Psoas muscle (tissue), 8 donors: ENCODE measurements around the gene TMIGD3. TPM values are rescaled to one million over a fixed set of nuclear protein-coding genes. Genes with fewer than 3 reads are reported as not detected.

Source experiments
- ATAC-seq, 4 donors: fragments of 200-7000 bp; cut with Tn5 transposase; one replicate each; pipeline ENCODE4 v1.9.1; 2020; ENCODE audit warnings: moderate library complexity in 3 of 4, mild to moderate bottlenecking in 2 of 4
- DNase-seq, 2 donors: peaks; one replicate each; pipeline ENCODE4 v3.0.0-alpha.2; 2020
- H3K27ac ChIP-seq: fragments of 200-600 bp; one replicate; pipeline ENCODE4 v1.8.0; 2022
- H3K27me3 ChIP-seq, 3 donors: fragments of 200-600 bp in 1 of 3; one replicate each; pipeline versions ENCODE4 v1.6.1 to v1.8.0; 2013 to 2022; ENCODE audit warnings: low read length in 2 of 3, mild to moderate bottlenecking in 2 of 3, moderate library complexity in 1 of 3; ENCODE audit not compliant: insufficient read depth in 3 of 3
- H3K36me3 ChIP-seq, 2 donors: fragments of 200-600 bp in 1 of 2; one replicate each; pipeline versions ENCODE4 v1.6.1 to v1.8.0; 2013 to 2022; ENCODE audit warnings: low read depth in 1 of 2, mild to moderate bottlenecking in 1 of 2, moderate library complexity in 1 of 2; ENCODE audit not compliant: insufficient read depth in 1 of 2
- H3K4me1 ChIP-seq: fragments of 200-600 bp; one replicate; pipeline ENCODE4 v1.8.0; 2022
- H3K4me3 ChIP-seq: fragments of 200-600 bp; one replicate; pipeline ENCODE4 v1.8.0; 2022; ENCODE audit warnings: mild to moderate bottlenecking
- H3K9me3 ChIP-seq: fragments of 200-600 bp; one replicate; pipeline ENCODE4 v1.8.0; 2022
- WGBS, 3 donors: extraction: QIAGEN DNeasy Blood & Tissue Kit; methylation state at CpG; one replicate each; pipeline versions ENCODE4 v1.1.6 to v1.1.7; 2013; 5-methylcytosine and 5-hydroxymethylcytosine counted together
- intact Hi-C, 2 donors: fragments of 100-400 bp; cut with DNase I; formaldehyde crosslinking; loops; one replicate each; pipeline versions ENCODE4 v1.11.0 to v1.14.2; 2022
- polyA plus RNA-seq, 3 donors: library from polyadenylated mRNA; stranded (reverse); fragments of 200-250 nt; gene quantifications; one replicate each; pipeline ENCODE4 v1.2.3, GENCODE V29; 2013
- total RNA-seq, 4 donors: library from RNA; stranded (reverse); fragmentation: NEBNext Ultra II Directional in 2 of 4; extraction: Animal tissue kit (Norgen Biotek cat#: 25700) in 2 of 4; gene quantifications; one replicate each; pipeline versions ENCODE4 v1.2.1 to v1.2.4, GENCODE V29; 2021 to 2023
- TF ChIP-seq, protein P1 (sequence below): fragments of 200-600 bp; IDR thresholded peaks from one replicate; pipeline ENCODE4 v1.8.0; 2022; ENCODE audit warnings: antibody characterized with exemption
- donor health status: healthy with polysubstance abuse.
- donor health status: DM: no; HTN: no; CAD: no; lungs with moderate emphysema.
- donor health status: Bipolar disorder and iron deficiency.
- donor health status: healthy.
- donor health status: DM: yes; HTN: yes; CAD: no.
- donor health status: DM: no; HTN: no; CAD: no.
- donor health status: DM: no; HTN: no; CAD: no.
- donor health status: DM: yes; HTN: yes; CAD: no.

Gene TMIGD3
- total and polyA plus RNA-seq, 7 donors, result 0.34 to 1.1 (median 0.61) TPM

DNA sequence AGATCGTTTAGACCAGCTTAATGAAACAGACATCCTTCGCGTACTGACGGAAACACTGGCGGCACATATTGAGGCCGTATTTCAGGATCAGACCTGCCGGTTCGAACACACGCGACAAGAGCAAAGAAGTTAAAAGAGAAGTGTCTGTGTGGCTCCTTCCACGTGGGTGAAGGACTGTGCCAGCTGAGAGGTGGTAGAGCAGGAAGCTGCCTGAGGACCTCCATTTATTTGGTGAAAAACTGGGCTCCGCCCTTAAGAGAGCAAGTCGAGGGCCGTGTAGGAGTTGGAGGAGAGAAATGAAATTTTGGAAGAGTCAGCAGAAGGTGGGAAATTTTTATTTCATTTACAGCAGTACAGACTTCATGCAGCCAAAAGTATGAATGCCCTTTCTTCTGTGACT, 38.8 kb upstream of the TMIGD3 start:
- intact Hi-C loops, result no loop called here
- ATAC-seq, result no peak
- Histone ChIP-seq H3K36me3 (no peaks in the 10 kb centered on the region), H3K27me3 (peaks cover 0 to 3% (median 3%) of the 10 kb centered on the region in 3 donors), H3K4me1 (no peaks in the 10 kb centered on the region), H3K27ac (no peak overlapping the region), H3K9me3 (no peaks in the 10 kb centered on the region), H3K4me3 (no peak overlapping the region)
- no peak for DNase-seq
- 74 to 76% (median 74%) methylated on average over 14 of the region's 14 CpGs for WGBS, 3 donors
- TF ChIP-seq, protein P1, sequence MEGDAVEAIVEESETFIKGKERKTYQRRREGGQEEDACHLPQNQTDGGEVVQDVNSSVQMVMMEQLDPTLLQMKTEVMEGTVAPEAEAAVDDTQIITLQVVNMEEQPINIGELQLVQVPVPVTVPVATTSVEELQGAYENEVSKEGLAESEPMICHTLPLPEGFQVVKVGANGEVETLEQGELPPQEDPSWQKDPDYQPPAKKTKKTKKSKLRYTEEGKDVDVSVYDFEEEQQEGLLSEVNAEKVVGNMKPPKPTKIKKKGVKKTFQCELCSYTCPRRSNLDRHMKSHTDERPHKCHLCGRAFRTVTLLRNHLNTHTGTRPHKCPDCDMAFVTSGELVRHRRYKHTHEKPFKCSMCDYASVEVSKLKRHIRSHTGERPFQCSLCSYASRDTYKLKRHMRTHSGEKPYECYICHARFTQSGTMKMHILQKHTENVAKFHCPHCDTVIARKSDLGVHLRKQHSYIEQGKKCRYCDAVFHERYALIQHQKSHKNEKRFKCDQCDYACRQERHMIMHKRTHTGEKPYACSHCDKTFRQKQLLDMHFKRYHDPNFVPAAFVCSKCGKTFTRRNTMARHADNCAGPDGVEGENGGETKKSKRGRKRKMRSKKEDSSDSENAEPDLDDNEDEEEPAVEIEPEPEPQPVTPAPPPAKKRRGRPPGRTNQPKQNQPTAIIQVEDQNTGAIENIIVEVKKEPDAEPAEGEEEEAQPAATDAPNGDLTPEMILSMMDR, result no peak

DNA sequence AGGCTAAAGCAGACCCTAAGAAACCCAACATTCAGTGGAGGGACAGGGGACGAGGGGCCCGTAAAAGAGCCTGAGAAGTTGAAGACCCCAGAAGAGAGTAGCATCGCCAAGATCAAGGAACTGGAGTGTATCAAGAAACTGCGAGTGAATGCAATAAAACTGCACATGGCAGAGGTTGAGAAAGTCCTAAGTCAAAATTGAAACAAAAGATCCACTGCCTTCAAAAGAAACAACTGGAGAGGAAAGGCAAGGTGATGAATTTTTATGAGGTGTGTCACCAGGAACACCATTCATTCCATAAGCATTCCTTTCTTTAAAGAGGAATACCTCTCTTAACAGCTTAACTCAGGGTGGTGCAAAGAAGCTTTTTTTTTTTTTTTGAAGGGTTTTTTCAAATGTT, 38.3 kb upstream of the TMIGD3 start:
- H3K27me3 ChIP-seq, result peaks cover 0 to 3% (median 3%) of the 10 kb centered on the region in 3 donors
- H3K36me3 ChIP-seq, result no peaks in the 10 kb centered on the region
- H3K9me3 ChIP-seq, result no peaks in the 10 kb centered on the region
- DNase-seq (no peak), ATAC-seq (no peak)
- intact Hi-C loops, result no loop called here
- H3K4me3 ChIP-seq, result no peak overlapping the region
- H3K4me1 ChIP-seq, result no peaks in the 10 kb centered on the region
- WGBS, 3 donors, result 70 to 79% (median 75%) methylated on average over 4 of the region's 4 CpGs
- TF ChIP-seq, protein P1, result no peak
- H3K27ac ChIP-seq, result no peak overlapping the region

DNA sequence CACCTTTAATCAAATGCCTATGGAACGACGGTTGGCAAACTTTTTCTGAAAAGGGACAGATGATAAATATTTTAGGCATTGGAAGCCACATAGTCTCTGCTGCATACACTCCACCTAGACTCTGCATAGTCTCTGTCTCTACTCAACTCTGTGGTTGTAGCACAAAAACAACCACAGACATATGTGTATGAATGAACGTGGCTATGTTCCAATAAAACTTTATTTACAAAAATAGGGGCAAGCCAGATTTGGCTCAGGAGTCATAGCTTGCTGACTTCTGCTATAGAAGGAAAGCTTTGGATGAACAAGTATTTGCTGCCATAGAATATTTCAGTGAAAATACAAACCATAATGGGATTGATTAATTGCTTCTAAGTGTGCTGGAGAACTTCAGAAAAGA, 37.5 kb upstream of the TMIGD3 start:
- peaks cover 0 to 3% (median 0%) of the 10 kb centered on the region in 3 donors for H3K27me3 ChIP-seq
- H3K36me3 ChIP-seq, result no peaks in the 10 kb centered on the region
- no peak for DNase-seq
- intact Hi-C loops, result no loop called here
- TF ChIP-seq, protein P1, result no peak
- WGBS, 3 donors, result 80 to 81% (median 81%) methylated on average over 3 of the region's 3 CpGs
- H3K9me3 ChIP-seq, result no peaks in the 10 kb centered on the region
- H3K4me3 ChIP-seq, result no peak overlapping the region
- no peak for ATAC-seq
- H3K4me1 ChIP-seq, result no peaks in the 10 kb centered on the region
- H3K27ac ChIP-seq, result no peak overlapping the region

DNA sequence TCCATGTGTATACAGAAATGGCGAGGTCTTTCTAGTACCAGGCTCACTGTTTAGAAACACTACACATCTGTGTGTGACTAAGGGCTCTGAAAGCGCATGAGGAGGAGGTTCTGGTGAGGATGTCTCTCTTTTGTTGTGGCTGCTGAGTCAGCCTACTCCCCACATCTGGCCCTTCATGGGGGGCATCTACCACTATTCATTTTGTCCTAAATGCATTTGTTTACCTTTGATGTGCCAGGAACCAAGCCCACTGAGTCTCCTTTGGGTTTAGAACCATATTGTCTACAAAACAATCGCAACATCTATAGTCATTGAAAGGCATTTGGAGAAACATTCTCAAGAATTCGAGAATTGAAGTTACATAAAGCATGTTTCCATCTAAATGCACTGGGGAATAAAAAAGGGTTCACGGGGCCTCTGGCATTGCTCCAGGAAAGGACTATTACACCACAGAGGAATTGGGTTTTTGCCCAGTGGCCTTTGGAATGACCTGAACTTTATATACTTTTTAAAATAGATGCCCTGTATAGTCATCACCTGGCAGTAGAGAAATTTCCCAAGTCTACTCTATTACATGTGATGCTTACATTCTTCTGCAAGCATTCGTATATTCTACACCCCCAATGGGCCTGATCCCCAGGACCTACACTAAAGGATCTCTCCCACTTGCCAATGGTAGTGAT, 35.1 kb upstream of the TMIGD3 start:
- 71 to 79% (median 73%) methylated on average over 6 of the region's 6 CpGs for WGBS, 3 donors
- H3K27me3 ChIP-seq, result peaks cover 0 to 3% (median 0%) of the 10 kb centered on the region in 3 donors
- ATAC-seq (no peak), DNase-seq (no peak)
- H3K9me3 ChIP-seq, result no peaks in the 10 kb centered on the region
- TF ChIP-seq, protein P1, result no peak
- no peak overlapping the region for H3K4me3 ChIP-seq
- intact Hi-C loops, result no loop called here
- no peaks in the 10 kb centered on the region for H3K4me1 ChIP-seq
- H3K27ac ChIP-seq, result no peak overlapping the region
- H3K36me3 ChIP-seq, result no peaks in the 10 kb centered on the region
